ENCODE results near the gene ALPK3.
"Not testable (repeated sequence)": the region's sequence is repeated elsewhere in the genome, so short reads cannot be mapped to it uniquely, and the experiment has no call there.

ALPK3 gene

GRCh38 chr15:84824260-84825007, 7.3 kb downstream of the ALPK3 start:
- DNase-seq, result peak in 2 of 14 donors; percentile 22 to 26

GRCh38 chr15:84826369-84826823, 9.2 kb downstream of the ALPK3 start:
- DNase-seq, result no peak

GRCh38 chr15:84827246-84827645, 10.1 kb downstream of the ALPK3 start:
- DNase-seq, result no peak

GRCh38 chr15:84828086-84828908, 11.1 kb downstream of the ALPK3 start:
- no peak for DNase-seq

GRCh38 chr15:84829428-84829827, 12.3 kb downstream of the ALPK3 start:
- DNase-seq, result no peak

- no peak for DNase-seq
These were observed 12.9 kb downstream of the ALPK3 start for GRCh38 chr15:84830036-84830435.

GRCh38 chr15:84831028-84831427, 13.9 kb downstream of the ALPK3 start:
- DNase-seq, result no peak

GRCh38 chr15:84831613-84832012, 14.5 kb downstream of the ALPK3 start:
- no peak for DNase-seq

GRCh38 chr15:84832448-84833040, 15.4 kb downstream of the ALPK3 start:
- DNase-seq, result no peak

- DNase-seq, result no peak
These were observed 16.5 kb downstream of the ALPK3 start for GRCh38 chr15:84833447-84834228.

- DNase-seq, result no peak
These were observed 17.2 kb downstream of the ALPK3 start for GRCh38 chr15:84834229-84834955.

GRCh38 chr15:84834969-84835368, 17.8 kb downstream of the ALPK3 start:
- DNase-seq, result no peak

GRCh38 chr15:84835661-84836337, 18.6 kb downstream of the ALPK3 start:
- no peak for DNase-seq

- DNase-seq, result no peak
These were observed 19.7 kb downstream of the ALPK3 start for GRCh38 chr15:84836844-84837243.

- no peak for DNase-seq
These were observed 22.6 kb downstream of the ALPK3 start for GRCh38 chr15:84839714-84840113.

- no peak for DNase-seq
These were observed 23.1 kb downstream of the ALPK3 start for GRCh38 chr15:84840255-84840654.

- peak in 1 of 14 donors; percentile 37 for DNase-seq
These were observed 23.7 kb downstream of the ALPK3 start for GRCh38 chr15:84840741-84841429.

- no peak for DNase-seq
These were observed 25.6 kb downstream of the ALPK3 start for GRCh38 chr15:84842781-84843180.

GRCh38 chr15:84844964-84845363, 27.8 kb downstream of the ALPK3 start:
- no peak for DNase-seq

GRCh38 chr15:84845631-84846030, 28.5 kb downstream of the ALPK3 start:
- not testable (repeated sequence) for DNase-seq

GRCh38 chr15:84846269-84846668, 29.1 kb downstream of the ALPK3 start:
- DNase-seq, result no peak
